SU-DHL-6 (cell line): ENCODE measurements around the gene PSKH1.
A peak's percentile ranks its signal among the peaks of the same experiment; 100 is the strongest.

Source experiments
- H2AFZ ChIP-seq: fragments of 200-600 bp; sonication (generic); 2 replicates; pipeline ENCODE4 v1.6.1; 2014; ENCODE audit warnings: low read depth, mild to moderate bottlenecking, moderate library complexity, mixed read lengths, antibody characterized with exemption, low read length; ENCODE audit not compliant: severe bottlenecking
- H3F3A ChIP-seq: fragments of 200-600 bp; shearing (Covaris generic); 2 replicates; pipeline ENCODE4 v1.6.0; 2016; ENCODE audit warnings: antibody characterized with exemption, mild to moderate bottlenecking; ENCODE audit not compliant: insufficient read depth
- H3K27ac ChIP-seq: fragments of 200-600 bp; sonication (generic); 2 replicates; pipeline ENCODE4 v1.5.1; 2016; ENCODE audit warnings: low read depth, mild to moderate bottlenecking, low read length, moderate library complexity, mixed read lengths
- H3K27me3 ChIP-seq: fragments of 200-600 bp; sonication (generic), shearing (Covaris generic); 2 replicates; pipeline ENCODE4 v1.6.0; 2014; ENCODE audit warnings: mild to moderate bottlenecking, low read length
- H3K36me3 ChIP-seq: fragments of 200-600 bp; sonication (generic); 2 replicates; pipeline ENCODE4 v1.6.1; 2014; ENCODE audit warnings: mild to moderate bottlenecking, low read length, mixed read lengths
- H3K4me2 ChIP-seq: fragments of 300-600, 200-600 bp; shearing (Covaris generic), sonication (generic); 2 replicates; pipeline ENCODE4 v1.6.0; 2014; ENCODE audit warnings: low read length, low read depth, mild to moderate bottlenecking; ENCODE audit not compliant: poor library complexity, severe bottlenecking
- H3K4me3 ChIP-seq: fragments of 200-600 bp; sonication (generic); 2 replicates; pipeline ENCODE4 v1.5.1; 2014; ENCODE audit warnings: antibody characterized with exemption, low read length, mild to moderate bottlenecking, mixed read lengths; ENCODE audit not compliant: insufficient read depth, poor library complexity, severe bottlenecking
- H3K79me2 ChIP-seq: fragments of 200-600 bp; sonication (generic); 2 replicates; pipeline ENCODE4 v1.6.1; 2014; ENCODE audit warnings: mild to moderate bottlenecking, low read length, moderate library complexity; ENCODE audit not compliant: insufficient read depth
- H3K9ac ChIP-seq: fragments of 200-600 bp; sonication (generic); 2 replicates; pipeline ENCODE4 v1.7.0; 2014; ENCODE audit warnings: mild to moderate bottlenecking, low read length
- H3K9me2 ChIP-seq: fragments of 200-600 bp; sonication (generic); replicated peaks from 2 replicates; pipeline ENCODE4 v1.6.1; 2014; ENCODE audit warnings: low read length; ENCODE audit not compliant: insufficient read depth
- H3K9me3 ChIP-seq: fragments of 200-600 bp; sonication (generic); 2 replicates; pipeline ENCODE4 v1.6.1; 2014; ENCODE audit warnings: low read length, mixed read lengths; ENCODE audit not compliant: insufficient read depth
- H4K20me1 ChIP-seq: fragments of 200-600 bp; sonication (generic); 2 replicates; pipeline ENCODE4 v1.6.1; 2014; ENCODE audit warnings: low read depth, mild to moderate bottlenecking, antibody characterized with exemption, low read length, moderate library complexity, mixed read lengths
- EZH2phosphoT487 ChIP-seq: fragments of 200-600 bp; sonication (generic), shearing (Covaris generic); conservative IDR thresholded peaks from 2 replicates; pipeline ENCODE4 v1.6.1; 2018; ENCODE audit warnings: mild to moderate bottlenecking, antibody characterized with exemption, low read length, moderate library complexity, mixed read lengths
- TF ChIP-seq, protein P1 (sequence below): fragments of 200-600 bp; sonication (generic); IDR thresholded peaks from one replicate; pipeline ENCODE4 v1.5.1; 2017; ENCODE audit warnings: antibody characterized with exemption, mild to moderate bottlenecking, low read length, moderate library complexity; ENCODE audit not compliant: insufficient read depth, poor library complexity, severe bottlenecking

PSKH1 gene

DNA sequence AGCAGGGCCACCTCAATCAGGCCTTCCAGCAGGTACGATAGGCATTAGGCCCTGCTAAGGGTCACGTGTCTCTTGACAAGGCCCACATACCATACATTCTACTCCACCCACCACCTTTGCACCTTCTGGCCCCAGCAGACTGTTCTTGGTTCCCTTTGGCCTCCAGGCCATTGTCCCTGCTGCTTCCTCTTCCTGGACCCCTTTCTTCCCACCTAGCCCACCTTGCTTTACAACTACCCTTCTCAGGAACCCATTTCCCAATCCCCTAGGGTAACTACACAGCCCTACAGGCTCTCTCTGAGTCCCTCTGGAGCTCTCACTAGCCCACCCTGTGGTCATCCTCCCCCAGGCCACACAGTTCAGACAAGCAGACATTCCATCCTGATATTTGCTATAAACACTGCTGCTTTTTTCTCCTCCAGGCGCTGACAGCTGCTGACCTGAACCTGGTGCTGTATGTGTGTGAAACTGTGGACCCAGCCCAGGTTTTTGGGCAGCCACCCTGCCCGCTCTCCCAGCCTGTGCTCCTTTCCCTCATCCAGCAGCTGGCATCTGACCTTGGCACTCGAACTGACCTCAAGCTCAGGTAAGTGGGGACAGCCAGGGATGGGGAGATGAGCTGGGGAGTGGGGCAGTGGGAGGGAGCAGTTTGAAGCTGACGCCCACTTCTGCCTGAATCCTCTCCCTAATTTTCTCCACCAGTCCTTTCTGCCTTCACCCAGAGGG lies 9.7 kb upstream of the PSKH1 start:
- H3K9me2 ChIP-seq, result no peaks in the 10 kb centered on the region
- no peak overlapping the region for H3K4me2 ChIP-seq
- TF ChIP-seq, protein P1, sequence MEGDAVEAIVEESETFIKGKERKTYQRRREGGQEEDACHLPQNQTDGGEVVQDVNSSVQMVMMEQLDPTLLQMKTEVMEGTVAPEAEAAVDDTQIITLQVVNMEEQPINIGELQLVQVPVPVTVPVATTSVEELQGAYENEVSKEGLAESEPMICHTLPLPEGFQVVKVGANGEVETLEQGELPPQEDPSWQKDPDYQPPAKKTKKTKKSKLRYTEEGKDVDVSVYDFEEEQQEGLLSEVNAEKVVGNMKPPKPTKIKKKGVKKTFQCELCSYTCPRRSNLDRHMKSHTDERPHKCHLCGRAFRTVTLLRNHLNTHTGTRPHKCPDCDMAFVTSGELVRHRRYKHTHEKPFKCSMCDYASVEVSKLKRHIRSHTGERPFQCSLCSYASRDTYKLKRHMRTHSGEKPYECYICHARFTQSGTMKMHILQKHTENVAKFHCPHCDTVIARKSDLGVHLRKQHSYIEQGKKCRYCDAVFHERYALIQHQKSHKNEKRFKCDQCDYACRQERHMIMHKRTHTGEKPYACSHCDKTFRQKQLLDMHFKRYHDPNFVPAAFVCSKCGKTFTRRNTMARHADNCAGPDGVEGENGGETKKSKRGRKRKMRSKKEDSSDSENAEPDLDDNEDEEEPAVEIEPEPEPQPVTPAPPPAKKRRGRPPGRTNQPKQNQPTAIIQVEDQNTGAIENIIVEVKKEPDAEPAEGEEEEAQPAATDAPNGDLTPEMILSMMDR, result no peak
- TF ChIP-seq EZH2phosphoT487, result no peak
- H2AFZ ChIP-seq, result no peak overlapping the region
- no peaks in the 10 kb centered on the region for H3K36me3 ChIP-seq
- no peaks in the 10 kb centered on the region for H3F3A ChIP-seq
- H3K9me3 ChIP-seq, result no peaks in the 10 kb centered on the region
- no peak overlapping the region for H3K4me3 ChIP-seq
- no peaks in the 10 kb centered on the region for H3K79me2 ChIP-seq
- H3K9ac ChIP-seq, result no peak overlapping the region
- no peaks in the 10 kb centered on the region for H4K20me1 ChIP-seq
- H3K27me3 ChIP-seq, result no peaks in the 10 kb centered on the region
- H3K27ac ChIP-seq, result no peak overlapping the region

DNA sequence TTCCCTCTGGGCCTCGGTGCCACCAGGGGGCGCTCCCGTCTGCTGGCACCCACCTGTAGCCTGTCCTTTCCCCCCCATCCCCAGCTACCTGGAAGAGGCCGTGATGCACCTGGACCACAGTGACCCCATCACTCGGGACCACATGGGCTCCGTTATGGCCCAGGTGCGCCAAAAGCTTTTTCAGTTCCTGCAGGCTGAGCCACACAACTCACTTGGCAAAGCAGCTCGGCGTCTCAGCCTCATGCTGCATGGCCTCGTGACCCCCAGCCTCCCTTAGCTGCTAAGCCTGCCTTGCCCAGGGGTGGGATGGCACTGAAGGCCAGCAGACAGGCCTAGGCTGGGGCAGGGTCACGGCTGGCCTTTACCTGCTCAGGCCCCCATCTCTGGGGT lies 9.2 kb upstream of the PSKH1 start:
- H2AFZ ChIP-seq, result no peak overlapping the region
- no peaks in the 10 kb centered on the region for H3K36me3 ChIP-seq
- no peaks in the 10 kb centered on the region for H3K79me2 ChIP-seq
- H3K9me2 ChIP-seq, result no peaks in the 10 kb centered on the region
- H3K4me3 ChIP-seq, result no peak overlapping the region
- H3K9ac ChIP-seq, result no peak overlapping the region
- TF ChIP-seq, protein P1, result peak; percentile 85
- TF ChIP-seq EZH2phosphoT487, result no peak
- no peaks in the 10 kb centered on the region for H4K20me1 ChIP-seq
- no peaks in the 10 kb centered on the region; the same call in 1 of the 2 replicates for H3F3A ChIP-seq
- H3K4me2 ChIP-seq, result no peak overlapping the region
- H3K27ac ChIP-seq, result no peak overlapping the region
- no peaks in the 10 kb centered on the region for H3K27me3 ChIP-seq
- H3K9me3 ChIP-seq, result no peaks in the 10 kb centered on the region

DNA sequence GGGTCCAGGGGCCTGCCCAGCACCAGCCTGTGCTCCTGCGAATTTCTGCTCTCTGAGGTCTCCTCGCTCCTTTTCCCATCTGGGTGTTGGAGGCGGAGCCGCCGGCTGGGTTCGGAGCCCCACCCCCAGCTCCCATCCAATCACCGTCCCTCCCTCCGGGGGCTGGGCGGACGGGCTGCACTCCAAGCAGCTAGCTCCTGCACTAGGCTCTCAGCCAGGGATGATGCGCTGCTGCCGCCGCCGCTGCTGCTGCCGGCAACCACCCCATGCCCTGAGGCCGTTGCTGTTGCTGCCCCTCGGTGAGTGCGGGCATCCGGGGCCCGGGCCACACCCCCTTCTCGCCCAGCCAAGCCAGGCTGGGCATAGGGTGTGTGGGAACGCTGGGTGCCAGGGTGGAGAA lies 8.4 kb upstream of the PSKH1 start, which contains the start of gene NRN1L:
Gene NRN1L (plus strand): TSS at position 202 of the 400 bp plus-strand sequence. CDS start 19 bp downstream, at position 221.
- Histone ChIP-seq H3K4me2 (no peak within 1 kb of the TSS), H3K27ac (no peak within 1 kb of the TSS), H3K36me3 (no peaks in the 10 kb centered on the region), H3F3A (no peaks in the 10 kb centered on the region; the same call in 1 of the 2 replicates), H3K9me3 (no peaks in the 10 kb centered on the region), H3K9me2 (no peaks in the 10 kb centered on the region), H3K79me2 (no peaks in the 10 kb centered on the region), H2AFZ (no peak within 1 kb of the TSS), H4K20me1 (no peaks in the 10 kb centered on the region), H3K27me3 (no peaks in the 10 kb centered on the region), H3K9ac (no peak within 1 kb of the TSS), H3K4me3 (no peak within 1 kb of the TSS)
- TF ChIP-seq, protein P1, result no peak
- TF ChIP-seq EZH2phosphoT487, result no peak
